Stimulated activated CD4-positive, alpha-beta T cell treated with anti-CD3 and anti-CD28 coated beads, Interleukin-2, amount 100 ng/mL, for 4 hours (primary cell): ENCODE data around the gene VIM.
A peak's percentile ranks its signal among the peaks of the same experiment; 100 is the strongest.

ENCODE experiments used
- DNase-seq: peaks from one replicate; pipeline ENCODE4 v3.0.0-alpha.2; 2020; ENCODE audit warnings: low read depth

VIM gene

GRCh38 chr10:17228091-17229015 lies at the start of gene VIM:
VIM (plus strand) TSS chr10:17228241; CDS start chr10:17229423, 1,182 bp downstream.
- peak; percentile 85 for DNase-seq

GRCh38 chr10:17179002-17179401 lies 49.0 kb upstream of the VIM start:
- no peak for DNase-seq

- no peak for DNase-seq
Observed at GRCh38 chr10:17181110-17181509, 46.9 kb upstream of the VIM start.

GRCh38 chr10:17181751-17182150 lies 46.3 kb upstream of the VIM start:
- DNase-seq: no peak

GRCh38 chr10:17183110-17183509 lies 44.9 kb upstream of the VIM start:
- DNase-seq: no peak

- no peak for DNase-seq
Observed at GRCh38 chr10:17185873-17186272, 42.2 kb upstream of the VIM start.

GRCh38 chr10:17188644-17189172 lies 39.3 kb upstream of the VIM start:
- no peak for DNase-seq

- DNase-seq: no peak
Observed at GRCh38 chr10:17190602-17191001, 37.4 kb upstream of the VIM start.

GRCh38 chr10:17195083-17195482 lies 33.0 kb upstream of the VIM start:
- no peak for DNase-seq

GRCh38 chr10:17196045-17196444 lies 32.0 kb upstream of the VIM start:
- no peak for DNase-seq

- no peak for DNase-seq
Observed at GRCh38 chr10:17196573-17196972, 31.5 kb upstream of the VIM start.

GRCh38 chr10:17199351-17199804 lies 28.7 kb upstream of the VIM start:
- no peak for DNase-seq

- DNase-seq: no peak
Observed at GRCh38 chr10:17200001-17200911, 27.8 kb upstream of the VIM start.

GRCh38 chr10:17200912-17201793 lies 26.9 kb upstream of the VIM start, which contains the start of gene TRDMT1:
TRDMT1 (minus strand) TSS chr10:17201672; CDS start chr10:17201634, 38 bp downstream.
- peak; percentile 74 for DNase-seq

- DNase-seq: no peak
Observed at GRCh38 chr10:17201794-17202116, 26.3 kb upstream of the VIM start.

- DNase-seq: no peak
Observed at GRCh38 chr10:17202506-17202905, 25.5 kb upstream of the VIM start.

- DNase-seq: no peak
Observed at GRCh38 chr10:17202999-17203398, 25.0 kb upstream of the VIM start.

GRCh38 chr10:17203416-17203815 lies 24.6 kb upstream of the VIM start:
- DNase-seq: no peak

- DNase-seq: peak; percentile 41
Observed at GRCh38 chr10:17206210-17206709, 21.8 kb upstream of the VIM start.

GRCh38 chr10:17208476-17208875 lies 19.6 kb upstream of the VIM start:
- DNase-seq: no peak

- DNase-seq: no peak
Observed at GRCh38 chr10:17209302-17209701, 18.7 kb upstream of the VIM start.
